MV-4-11 (cell line): ENCODE results near the gene PLD1.

Experiments used
- DNase-seq: peaks from one replicate; lab custom pipeline; 2025; lab: John Stamatoyannopoulos, UW

The PLD1 gene

DNA sequence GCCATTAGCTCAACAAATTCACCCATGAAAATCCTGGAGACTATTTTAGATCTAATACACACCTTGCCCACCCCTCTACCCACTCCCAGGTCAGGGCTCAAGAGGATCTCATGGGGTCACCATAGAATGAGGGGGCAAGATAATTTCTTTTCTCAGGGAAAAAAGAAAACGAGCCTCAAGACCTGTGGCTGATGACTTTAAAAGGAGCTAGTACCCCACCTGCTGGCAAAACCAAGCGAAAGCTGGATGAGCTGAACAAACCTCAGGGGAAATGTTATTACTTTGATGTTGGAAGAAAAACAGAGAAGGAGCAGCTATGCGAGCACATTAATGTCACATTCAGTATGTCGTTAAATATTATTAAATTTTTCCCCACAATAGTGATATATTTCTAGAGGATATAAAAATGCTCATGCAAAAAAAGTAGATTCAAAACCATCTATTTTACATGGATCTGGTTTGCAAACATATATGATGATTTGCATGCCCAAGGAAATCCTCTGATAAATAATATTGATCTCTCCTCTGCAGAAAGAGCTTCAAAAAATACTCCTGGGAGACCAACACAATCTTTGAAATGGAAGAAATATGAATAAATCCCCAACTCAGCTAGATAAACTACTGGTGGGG, 37.7 kb downstream of the PLD1 start:
- peak; percentile 57 for DNase-seq

DNA sequence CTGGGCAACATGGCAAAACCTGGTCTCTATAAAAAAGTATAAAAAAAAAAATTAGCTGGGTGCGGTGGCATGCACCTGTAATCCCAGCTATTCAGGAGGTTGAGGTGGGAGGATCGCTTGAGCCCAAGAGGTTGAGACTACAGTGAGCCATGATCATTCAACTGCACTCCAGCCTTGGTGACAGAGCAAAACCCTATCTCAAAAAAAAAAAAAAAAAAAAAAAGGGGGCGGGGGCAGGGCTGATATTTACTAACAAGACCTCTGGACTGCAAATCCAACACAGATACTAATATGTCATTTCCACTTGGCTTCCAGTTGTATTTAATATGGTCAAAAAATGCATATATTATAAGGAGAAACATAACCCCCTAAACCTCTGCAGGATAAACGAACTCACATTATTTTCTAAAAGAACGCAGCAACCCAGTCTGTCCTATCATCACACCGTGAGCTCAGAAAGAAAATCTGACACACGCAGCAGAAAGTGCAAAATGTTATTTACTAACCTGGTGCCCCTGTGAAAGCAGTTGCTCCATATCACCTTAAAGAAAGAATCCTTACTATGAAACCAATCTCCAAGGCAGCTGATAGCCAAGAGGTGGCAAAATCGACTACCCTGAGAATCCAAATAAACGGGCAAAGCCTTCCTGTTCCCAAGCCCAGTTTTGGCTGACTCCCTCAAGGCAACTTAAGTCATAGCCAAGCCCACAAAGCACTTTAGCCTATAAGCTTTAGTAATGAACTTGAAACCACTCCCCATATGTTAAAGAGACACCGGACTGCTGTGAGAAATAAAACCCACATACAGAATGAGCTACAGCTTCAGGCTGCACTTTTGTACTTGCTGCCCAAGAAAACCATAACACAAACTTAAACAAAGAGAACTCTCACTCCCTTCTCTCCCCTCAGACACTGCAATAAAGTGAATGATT, 39.3 kb downstream of the PLD1 start:
- DNase-seq, result peak; percentile 82

DNA sequence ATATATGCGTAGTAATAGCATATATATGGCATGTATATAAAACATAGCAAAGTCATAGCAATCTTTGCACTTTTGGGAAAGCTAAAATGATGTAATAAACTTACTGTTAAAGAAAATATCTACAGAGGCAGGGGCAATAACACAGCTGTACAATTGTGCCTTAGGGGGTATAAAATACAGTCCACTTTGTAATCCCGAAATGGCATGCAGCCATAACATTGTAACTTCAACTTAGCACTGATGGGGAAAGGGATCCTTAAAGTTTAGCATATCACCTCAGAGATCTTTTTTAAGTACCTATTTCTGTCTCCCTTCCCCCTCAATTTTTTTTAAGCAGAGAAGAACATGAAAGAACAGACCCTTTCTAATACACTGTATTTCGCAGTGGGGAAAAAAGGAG, 40.8 kb downstream of the PLD1 start:
- no peak for DNase-seq

DNA sequence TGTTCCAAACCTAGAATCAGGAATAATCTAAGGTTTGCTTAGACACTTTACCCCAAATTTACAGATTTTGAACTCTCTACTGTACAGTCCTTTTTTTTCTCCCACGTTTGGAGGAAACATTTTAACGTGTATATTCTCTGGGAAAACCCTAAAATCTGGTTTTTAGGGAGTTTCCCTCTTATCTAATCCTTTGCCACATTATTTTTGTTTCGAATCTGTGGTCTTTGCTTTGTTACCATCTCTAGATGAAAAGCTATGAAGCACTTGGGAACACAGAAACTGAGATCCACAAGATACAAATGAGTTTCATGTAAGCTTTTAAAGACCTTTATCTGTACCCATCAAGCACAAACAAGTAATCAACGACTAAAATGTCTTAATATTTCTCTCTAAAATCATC, 41.3 kb downstream of the PLD1 start:
- no peak for DNase-seq

DNA sequence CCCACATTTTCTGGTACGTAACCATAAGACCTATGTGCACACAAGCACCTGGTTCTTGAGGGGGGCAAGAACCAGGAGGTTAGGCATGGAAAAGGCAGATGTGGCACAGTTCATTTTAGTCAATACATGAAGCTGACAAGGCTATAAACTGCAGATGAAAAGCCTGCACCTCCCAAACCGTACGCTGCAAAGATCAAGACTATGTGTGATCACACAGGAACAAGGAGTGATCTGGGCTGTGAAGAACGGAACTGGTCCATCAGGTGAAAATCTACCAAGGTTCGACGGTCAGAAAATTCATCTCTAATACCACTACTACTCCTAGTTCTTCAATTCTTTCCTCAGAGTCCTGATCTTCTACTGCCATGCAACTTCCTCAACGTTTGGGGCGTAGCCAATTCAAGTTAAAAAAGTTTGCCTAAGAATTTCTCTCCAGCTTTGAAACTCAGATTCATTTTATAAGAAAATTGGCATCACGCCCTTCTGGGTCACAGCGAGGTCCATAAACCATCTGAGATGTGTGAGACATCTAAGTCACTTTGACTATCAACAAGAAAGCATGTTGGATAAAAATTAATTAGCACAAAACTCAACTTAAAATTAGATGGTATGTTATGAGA, 41.9 kb downstream of the PLD1 start:
- DNase-seq, result peak; percentile 31

DNA sequence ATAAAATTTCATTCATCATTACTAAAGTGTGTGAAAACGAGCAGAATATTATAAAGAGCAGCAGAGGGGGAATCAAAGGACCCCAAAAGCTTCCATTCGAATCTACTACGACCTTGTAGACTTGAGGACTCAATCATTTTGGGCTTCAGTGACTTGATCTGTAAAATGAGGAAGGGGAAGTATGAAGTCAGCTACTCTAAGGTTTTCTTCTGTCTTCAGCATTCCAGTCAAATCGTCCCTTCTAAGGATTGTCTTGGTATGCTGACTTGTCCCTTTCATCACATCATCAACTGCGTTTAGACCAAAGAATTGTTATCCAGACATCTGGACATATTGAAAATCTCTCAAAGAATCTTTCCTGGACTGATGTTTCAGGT, 44.8 kb downstream of the PLD1 start:
- DNase-seq, result peak; percentile 31

DNA sequence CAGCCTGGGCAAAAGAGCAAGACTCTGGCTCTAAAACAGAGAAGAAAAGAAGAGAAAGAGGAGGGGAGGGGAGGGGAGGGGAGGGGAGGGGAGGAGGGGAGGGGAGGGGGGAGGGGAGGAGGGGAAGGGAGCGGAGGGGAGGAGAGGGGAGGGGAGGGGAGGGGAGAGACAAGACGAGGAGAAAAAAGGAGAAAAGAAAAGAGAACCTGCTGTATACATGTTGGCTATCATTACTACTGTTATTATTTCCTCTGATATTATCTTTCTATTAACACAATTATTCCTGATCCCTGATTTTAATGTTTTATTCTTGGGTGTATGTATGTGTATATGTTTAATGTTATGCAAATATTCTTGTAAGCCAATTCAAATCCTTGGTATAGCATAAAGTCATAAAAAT, 46.9 kb downstream of the PLD1 start:
- no peak for DNase-seq

DNA sequence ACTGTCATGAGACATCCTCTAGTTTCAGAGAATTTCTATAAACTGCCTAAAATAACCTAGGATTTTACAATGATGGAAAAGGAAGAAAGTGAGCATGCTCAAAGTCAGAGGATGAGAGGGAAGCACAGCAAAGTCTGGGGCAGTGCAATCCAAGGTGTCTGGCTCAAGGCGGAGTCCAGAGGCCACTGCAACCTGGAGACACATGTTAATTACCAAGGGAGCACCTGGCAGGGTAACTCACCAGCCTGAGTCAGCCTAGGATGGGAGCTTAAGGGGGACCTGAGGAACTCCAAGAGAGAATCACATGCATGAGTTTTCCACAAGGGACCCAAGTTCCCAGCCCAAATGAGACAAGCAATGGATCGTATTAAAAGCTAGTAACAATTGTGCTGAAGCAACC, 49.8 kb downstream of the PLD1 start:
- DNase-seq, result no peak

DNA sequence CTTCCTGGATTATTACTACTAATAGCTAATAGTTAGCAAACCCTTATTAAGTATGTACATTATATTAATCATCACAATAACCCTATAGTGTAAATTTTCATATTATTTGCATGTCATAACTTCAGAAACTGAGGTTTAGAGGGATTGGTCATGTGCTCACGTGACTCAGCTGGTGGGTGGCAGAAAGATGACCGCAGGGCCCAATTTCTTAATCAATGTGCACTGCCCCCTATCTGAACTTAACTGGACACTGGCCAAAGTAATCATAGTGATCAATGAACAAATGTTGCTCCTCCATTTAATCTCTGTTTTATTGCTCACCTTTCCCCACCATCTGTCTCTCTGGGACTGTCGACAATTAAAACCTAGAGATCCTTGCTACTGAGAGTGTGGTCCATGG, 52.2 kb downstream of the PLD1 start:
- no peak for DNase-seq

DNA sequence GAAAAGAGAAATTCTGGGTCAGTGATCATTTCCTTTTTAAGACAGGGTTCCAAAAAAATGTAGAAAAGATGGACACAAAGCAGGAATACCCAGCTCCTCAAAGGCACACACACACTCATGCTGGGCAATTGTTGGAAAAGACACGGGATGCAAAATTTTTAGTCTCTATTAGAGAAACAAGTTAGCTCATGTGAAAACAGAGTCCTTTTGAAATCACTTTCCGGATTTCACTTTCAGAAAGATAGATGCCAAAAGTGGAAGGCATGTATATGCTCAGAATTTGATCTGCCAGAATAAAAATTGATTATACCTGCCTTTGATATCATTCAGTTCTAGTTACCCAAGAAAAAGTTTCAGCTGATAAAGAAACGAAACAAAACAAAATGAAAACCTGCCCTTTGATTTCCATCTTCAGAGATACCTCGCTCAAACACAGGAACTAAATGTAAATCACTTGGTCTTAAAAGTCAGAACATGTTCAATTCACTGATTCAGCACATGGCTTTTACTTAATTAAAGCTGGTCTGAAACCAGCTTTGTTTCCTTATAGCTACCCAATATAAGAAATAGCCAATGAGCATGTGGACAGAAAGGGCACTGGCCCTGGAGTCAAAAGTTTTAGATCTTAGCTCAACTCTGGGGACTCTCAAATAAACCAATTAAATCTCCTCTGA, 52.8 kb downstream of the PLD1 start:
- DNase-seq, result no peak

DNA sequence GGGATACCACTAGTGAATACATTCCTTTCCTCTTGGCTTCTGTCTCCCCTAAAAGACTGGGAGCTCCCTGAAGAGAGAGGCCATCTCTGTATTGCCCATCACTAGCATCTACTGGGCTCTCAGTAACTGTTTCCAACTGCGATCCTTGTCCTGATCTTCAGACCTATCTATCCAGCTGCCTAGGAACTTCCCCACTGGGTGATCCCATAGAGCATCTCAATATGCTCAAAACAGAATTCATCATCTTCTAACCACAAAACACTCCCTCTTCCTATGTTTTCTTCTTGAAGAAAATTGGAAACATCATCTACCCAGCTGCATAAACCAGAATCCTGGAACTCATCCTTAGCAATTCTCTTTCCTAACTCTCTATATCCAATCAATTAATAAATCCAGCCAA, 54.6 kb downstream of the PLD1 start:
- no peak for DNase-seq

DNA sequence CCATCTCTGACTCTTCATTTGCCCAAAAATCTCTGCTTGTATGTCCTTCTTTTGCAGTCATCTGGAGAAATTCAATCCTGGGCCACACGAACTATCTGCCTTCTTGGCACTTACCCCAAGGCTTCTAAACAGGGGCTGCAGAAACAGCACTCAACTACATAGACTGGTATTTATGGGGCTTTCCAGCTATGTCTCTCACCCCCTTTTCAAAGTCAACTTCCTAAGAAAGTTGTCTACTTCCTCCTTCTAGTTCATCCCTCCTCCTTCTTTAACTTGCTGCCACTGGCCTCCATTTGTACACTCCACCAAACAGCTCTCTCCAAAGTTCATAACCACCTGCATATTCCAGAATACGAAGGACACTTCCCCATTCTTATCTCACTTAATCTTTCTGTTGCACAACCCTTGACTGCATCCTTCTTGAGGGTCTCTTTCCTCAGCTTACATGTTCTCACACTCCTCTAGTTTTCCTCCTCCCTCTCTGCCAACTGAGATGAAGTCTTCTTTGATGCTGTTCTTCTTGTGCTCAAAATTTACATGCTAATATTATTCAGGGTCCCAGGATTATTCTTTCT, 55.2 kb downstream of the PLD1 start:
- peak; percentile 67 for DNase-seq

DNA sequence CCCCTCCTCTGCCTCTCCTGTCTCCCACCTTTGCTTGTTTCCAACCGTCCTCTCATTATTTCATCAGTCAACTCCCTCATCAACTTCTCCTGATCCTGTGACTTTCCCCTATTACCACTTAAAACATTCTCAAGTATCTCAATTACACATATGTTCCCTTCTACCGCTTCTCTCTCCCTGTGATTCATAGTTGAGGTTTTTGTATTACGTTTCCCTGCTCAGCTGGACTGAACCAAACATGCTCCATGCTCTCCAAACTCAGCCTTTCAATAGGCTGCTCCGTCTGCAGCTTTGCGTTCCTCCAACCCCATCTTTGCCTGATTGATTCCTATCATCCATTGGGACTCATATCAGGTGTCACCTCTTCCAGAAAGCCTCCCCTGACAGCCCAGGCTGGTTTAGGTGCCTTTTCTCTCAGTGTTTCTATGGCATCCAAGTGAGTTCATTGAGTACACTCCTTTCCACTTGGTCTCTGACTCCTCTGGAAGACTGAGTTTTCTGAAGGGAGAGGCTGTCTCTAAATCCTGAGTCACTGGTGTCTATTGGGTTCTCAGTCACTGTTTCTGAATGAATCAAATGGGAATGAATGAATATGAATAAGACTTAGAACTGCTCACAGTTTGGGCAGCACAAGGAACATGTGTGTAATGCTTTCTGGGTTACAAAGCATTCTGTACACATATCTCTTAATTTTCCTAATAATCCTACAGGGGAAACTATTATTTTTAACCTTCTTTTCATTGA, 56.4 kb downstream of the PLD1 start:
- DNase-seq, result peak; percentile 18

DNA sequence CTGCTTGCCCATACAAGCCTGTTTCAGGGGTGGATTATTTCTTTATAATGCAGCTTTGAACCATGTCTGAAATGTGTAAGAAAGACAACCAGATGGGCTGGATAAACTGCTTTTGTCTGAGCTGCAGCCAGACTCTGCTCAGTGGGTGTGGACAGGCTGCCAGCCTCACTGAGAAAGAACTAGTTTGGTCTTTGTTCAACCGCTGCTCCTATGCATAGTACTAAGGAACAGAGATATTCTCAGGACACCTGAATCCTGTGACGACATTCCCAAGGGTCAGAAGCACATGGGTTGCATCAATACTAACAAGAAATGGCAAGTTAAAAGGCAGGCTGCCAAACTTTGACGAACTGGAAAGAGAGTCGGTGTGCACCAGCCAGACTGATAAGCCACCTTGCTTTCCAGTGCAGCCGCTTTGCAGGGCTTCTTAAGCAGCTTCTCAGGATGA, 57.2 kb downstream of the PLD1 start:
- no peak for DNase-seq

DNA sequence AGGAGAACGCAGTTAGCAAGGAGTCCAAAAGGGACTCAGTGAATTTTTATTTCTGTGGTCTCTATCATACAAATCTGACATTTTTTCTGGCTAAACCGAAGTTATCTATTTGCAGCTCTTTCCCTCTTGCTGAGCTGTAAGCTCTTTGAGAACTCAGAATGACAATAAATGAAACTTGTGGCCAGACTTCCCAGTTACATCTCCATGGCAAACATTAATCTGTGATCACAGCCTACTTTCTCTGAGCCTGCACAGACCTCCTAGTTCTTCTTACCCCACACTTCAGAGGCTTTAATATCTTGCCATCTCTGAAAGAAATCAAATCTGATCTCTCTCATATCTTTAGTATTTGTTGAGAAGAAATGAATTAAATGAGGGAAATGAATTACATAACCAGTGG, 58.0 kb downstream of the PLD1 start:
- no peak for DNase-seq

DNA sequence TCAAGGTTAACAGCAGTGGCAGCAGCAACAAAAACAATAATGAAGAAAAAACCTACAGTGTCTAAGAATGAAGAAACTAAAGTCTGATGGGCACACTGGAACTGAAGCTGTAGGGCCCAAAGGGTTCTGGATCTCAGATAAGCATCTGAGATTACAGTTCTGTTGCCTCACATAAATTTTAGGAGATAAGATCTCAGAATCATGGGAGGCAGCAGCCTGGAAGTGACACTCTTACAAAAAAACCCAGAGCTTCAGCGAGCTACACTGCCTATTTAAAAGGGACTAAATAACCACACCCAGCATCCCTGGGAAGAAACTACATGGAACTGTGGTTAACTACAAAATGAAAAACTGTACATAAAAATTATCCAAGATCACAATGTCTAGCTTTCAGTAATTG, 61.2 kb downstream of the PLD1 start:
- no peak for DNase-seq

DNA sequence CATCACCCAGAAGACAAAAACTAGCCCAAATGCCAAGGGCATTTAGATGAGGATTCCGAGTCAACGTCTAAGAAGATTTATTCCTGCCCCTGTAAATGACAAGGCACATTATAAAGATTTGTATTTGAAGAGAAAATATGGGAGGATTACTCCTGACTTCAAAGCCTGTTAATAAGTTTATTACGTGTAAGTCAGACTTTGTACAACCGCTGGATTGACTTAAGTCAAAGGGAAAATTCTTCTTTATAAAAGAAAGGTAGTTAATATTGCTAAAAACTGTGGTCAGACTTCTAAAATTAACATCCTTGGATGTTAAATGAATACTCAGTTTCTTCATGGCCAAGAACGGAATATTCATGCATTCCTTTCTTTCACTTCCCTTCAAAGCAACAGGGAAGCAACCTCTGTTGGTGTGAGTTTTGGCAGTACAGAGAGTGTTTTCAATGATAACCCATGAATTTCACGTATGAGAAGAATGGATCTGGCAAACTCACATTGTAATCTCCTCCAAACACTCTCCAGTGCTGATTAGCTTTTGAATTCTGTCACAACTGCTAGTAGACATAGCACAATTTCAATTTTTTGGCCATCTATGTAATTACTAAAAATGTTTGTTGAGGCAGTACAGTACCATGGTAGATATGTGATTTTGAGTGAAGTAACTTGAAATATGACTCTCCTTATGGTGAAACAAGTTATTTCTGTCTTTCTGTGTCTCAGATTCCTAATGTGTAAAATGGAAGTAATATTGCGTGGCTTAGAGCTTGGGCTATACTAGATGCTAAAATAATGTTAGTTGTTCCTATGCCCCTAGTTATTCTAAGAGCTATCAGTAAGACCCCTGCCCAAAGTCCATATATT, 62.0 kb downstream of the PLD1 start:
- DNase-seq, result peak; percentile 46

DNA sequence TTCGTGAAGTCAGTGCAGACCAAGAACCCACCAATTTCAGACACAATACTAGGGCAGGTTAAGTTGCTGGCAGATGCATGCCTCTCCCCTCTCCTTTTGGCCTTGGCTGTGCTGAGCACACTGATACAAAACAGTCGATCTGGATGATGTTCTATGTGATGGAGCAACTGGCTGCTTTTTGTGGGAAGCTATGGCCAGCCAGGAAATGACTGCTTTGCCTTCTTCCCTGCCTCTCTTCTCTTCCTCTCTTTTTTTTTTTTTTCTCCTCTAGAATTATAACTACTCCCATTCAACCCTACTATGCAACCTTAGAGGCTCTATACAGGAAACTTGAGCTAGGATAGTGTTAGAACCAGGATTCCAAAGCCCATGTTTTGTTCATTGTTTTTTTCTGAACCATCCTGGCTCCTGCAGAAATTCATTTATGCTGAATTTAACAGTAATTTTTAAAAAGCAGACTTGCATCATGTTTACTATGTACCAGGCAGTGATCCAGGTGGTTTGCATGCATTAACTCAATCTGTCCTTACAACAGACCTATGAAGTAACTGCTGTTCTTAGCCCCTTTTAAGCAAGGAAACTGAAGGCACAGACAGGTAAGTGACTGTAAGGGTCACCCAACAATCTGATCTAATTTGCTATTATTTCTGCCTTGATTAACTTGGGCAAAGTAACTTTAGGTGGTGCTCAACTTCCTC, 62.9 kb downstream of the PLD1 start:
- no peak for DNase-seq

DNA sequence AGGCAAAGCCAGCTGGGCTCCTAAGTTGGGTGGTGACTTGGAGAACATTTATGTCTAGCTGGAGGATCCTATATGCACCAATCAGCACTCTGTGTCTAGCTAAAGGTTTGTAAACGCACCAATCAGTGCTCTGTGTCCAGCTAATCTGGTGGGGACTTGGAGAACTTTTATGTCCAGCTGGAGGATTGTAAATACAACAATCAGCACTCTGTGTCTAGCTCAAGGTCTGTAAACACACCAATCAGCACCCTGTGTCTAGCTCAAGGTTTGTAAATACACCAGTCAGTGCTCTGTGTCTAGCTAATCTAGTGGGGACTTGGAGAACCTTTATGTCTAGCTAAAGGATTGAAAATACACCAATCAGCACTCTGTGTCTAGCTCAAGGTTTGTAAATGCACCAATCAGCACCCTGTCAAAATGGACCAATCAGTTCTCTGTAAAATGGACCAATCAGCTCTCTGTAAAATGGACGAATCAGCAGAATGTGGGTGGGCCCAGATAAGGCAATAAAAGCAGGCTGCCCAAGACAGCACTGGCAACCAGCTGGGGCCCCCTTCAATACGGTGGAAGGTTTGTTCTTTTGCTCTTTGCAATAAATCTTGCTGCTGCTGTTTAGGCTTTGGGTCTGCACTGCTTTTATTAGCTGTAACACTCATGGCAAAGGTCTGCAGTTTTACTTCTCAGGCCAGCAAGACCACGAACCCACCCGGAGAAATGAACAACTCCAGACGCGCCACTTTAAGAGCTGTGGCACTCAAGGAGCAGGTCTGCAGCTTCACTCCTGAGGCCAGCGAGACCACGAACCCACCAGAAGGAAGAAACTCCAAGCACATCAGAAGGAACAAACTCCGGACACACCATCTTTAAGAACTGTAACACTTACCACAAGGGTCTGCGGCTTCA, 63.7 kb downstream of the PLD1 start:
- DNase-seq, result peak; percentile 11
